Measurements from ENCODE around the gene ATF2.

Gene ATF2

DNA sequence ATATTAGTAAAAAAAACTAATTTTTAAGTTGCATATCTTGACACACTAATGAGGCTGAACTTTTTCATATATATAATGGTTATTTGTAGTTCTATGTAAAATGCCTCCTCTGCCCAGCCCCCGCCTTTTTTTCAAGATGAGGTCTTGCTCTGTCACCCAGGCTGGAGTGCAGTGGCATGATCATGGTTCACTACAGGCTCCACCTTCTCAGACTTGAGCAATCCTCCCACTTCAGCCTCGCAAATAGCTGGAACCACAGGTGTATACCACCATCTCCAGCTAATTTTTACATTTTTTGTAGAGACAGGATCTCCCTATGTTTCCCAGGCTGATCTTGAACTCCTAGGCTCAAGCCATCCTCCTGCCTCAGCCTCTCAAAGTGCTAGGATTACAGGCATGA is 24.3 kb downstream of the ATF2 start:
- no peak for DNase-seq (ENCODE audit: extremely low read depth, low read depth)
- TF ChIP-seq, protein P1, sequence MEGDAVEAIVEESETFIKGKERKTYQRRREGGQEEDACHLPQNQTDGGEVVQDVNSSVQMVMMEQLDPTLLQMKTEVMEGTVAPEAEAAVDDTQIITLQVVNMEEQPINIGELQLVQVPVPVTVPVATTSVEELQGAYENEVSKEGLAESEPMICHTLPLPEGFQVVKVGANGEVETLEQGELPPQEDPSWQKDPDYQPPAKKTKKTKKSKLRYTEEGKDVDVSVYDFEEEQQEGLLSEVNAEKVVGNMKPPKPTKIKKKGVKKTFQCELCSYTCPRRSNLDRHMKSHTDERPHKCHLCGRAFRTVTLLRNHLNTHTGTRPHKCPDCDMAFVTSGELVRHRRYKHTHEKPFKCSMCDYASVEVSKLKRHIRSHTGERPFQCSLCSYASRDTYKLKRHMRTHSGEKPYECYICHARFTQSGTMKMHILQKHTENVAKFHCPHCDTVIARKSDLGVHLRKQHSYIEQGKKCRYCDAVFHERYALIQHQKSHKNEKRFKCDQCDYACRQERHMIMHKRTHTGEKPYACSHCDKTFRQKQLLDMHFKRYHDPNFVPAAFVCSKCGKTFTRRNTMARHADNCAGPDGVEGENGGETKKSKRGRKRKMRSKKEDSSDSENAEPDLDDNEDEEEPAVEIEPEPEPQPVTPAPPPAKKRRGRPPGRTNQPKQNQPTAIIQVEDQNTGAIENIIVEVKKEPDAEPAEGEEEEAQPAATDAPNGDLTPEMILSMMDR (IDR thresholded peaks at IDR 0.05; ENCODE audit: low read depth, low read length): no peak

DNA sequence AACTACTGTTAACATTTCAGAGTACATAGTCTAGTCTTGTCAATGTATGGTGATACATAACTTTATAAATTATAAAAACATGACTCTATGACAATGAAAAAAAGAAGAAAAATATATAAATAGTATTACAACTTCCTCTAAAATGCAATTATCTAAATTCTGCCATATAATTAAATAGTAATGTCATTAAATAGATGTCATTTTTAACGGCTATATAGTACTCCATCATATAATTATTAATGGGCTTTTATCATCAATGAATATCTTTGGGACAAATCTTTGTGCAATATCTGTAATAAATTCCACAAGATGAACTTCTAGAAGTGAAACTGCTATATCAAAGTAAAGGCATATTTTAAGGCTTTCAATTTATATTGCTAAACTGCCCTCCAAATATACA is 24.8 kb downstream of the ATF2 start:
- DNase-seq (ENCODE audit: extremely low read depth, low read depth): no peak
- TF ChIP-seq, protein P1 (IDR thresholded peaks at IDR 0.05; ENCODE audit: low read depth, low read length): no peak

DNA sequence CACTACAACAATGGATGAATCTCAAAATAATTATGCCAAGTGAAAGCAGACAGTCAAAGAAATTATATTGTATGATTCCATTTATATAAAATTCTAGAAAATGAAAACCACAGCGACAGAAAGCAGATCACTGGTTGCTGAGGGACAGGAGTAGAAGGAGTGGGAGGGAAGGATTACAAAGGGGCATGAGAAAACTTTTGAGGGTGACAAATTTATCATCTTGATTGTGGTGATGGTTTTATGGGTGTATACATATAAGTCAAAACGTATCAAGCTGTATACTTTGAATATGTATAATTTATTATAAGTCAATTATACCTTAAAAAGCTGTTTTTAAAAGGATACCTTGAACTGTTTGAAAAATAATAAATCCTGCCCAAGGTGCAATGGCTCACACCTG is 27.7 kb downstream of the ATF2 start:
- DNase-seq (ENCODE audit: extremely low read depth, low read depth): no peak
- TF ChIP-seq, protein P1 (IDR thresholded peaks at IDR 0.05; ENCODE audit: low read depth, low read length): no peak

DNA sequence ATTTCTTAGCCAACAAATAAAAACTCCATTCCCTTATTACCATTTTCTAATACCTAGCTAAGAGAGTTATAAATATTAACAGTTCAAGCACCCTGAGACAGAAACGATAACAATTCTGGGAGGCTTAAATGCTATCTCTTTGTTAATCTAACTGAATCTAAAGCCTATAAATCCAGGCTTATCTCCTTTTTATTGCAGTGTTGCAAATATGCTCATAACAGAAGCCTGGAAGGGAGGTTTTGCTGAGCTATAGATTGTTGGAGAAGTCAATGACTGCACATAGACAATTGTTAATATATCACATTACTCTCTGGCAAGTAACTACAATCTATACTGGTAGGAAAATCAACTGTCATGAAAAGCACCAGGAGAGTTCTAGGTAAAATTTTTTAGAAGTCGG is 30.2 kb downstream of the ATF2 start:
- TF ChIP-seq, protein P1 (IDR thresholded peaks at IDR 0.05; ENCODE audit: low read depth, low read length): no peak
- DNase-seq (ENCODE audit: extremely low read depth, low read depth): no peak

DNA sequence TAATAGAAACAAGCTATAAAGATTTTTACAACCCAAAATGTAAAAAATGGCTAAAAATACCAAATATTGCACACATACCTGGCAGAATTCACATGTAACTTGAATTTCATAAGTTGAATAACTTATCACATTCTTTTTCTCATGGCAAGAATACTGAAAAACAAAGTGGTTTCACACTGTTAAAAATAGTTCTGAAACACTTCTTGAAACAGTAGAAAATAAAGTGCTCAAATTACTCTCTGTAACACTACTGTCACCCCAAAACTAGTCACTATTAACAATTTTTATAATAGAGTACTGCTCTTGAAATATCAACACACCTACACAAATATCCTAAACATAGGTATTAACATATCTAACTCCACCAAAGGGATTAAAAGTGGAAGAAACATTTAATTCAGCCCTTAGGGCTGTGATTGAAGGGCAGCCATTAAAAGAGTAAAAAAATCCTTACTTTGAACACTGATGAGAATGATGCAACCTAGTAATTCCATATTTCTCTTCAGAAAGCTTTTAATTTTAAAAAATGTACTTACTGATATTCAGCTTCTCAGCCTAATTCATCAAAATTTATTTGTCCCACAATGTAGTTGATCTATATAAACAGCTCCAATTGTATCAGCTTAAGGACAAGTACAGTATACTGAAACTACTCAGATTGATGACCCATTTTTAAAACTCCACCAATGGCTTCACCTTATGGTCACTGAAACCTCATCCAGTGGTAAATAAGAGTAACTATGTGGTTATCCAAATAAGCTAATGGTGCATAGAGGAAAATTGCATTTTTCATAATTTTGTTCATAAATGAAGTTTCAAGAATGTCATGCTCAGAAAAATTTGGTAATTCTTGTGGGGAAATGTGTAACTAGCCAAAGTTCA is 31.4 kb downstream of the ATF2 start:
- no peak for DNase-seq (ENCODE audit: extremely low read depth, low read depth)
- TF ChIP-seq, protein P1 (IDR thresholded peaks at IDR 0.05; ENCODE audit: low read depth, low read length): no peak

DNA sequence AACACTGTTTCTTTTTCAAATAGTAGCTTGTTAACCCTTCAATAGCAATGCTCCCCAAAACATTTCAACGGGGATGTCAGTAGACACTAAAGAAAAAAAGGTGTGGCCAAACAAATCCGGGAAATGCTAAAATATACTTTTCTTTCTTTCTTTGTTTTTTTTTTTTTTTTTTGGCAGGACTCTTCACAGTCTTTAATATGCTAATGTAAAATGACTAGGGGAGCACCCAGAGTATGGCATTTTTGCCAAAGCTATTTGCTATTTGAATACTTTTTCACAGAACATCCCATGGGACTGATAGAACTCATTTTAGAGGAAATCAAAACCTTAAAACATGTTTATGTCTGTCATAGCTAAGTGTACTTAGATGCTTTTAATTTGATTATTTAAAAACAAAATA is 32.1 kb downstream of the ATF2 start:
- TF ChIP-seq, protein P1 (IDR thresholded peaks at IDR 0.05; ENCODE audit: low read depth, low read length): no peak
- no peak for DNase-seq (ENCODE audit: extremely low read depth, low read depth)

DNA sequence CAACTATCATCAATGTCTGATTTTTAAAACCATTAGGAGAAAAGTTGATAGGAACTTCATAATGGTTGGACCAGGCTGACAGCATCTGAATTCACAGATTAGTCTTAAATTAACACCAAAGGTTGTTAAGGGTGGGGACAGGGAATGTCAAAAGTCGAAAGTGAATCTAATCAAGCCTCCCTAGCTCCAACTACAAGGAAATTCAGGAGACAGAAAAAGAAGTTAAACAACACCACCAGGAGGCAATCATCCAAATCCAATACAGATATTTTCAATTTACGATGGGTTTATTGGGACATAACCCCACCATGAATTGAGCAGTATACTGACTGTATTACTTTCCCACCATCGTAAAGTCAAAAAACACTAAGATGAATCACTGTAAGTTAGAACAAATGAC is 32.8 kb downstream of the ATF2 start:
- TF ChIP-seq, protein P1 (IDR thresholded peaks at IDR 0.05; ENCODE audit: low read depth, low read length): no peak
- no peak for DNase-seq (ENCODE audit: extremely low read depth, low read depth)

Data from AG09319 (cell line).